ENCODE measurements around the gene SLC8A3.
"Not testable (repeated sequence)": the region's sequence is repeated elsewhere in the genome, so short reads cannot be mapped to it uniquely, and the experiment has no call there.

Gene SLC8A3, protein sequence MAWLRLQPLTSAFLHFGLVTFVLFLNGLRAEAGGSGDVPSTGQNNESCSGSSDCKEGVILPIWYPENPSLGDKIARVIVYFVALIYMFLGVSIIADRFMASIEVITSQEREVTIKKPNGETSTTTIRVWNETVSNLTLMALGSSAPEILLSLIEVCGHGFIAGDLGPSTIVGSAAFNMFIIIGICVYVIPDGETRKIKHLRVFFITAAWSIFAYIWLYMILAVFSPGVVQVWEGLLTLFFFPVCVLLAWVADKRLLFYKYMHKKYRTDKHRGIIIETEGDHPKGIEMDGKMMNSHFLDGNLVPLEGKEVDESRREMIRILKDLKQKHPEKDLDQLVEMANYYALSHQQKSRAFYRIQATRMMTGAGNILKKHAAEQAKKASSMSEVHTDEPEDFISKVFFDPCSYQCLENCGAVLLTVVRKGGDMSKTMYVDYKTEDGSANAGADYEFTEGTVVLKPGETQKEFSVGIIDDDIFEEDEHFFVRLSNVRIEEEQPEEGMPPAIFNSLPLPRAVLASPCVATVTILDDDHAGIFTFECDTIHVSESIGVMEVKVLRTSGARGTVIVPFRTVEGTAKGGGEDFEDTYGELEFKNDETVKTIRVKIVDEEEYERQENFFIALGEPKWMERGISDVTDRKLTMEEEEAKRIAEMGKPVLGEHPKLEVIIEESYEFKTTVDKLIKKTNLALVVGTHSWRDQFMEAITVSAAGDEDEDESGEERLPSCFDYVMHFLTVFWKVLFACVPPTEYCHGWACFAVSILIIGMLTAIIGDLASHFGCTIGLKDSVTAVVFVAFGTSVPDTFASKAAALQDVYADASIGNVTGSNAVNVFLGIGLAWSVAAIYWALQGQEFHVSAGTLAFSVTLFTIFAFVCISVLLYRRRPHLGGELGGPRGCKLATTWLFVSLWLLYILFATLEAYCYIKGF

GRCh38 chr14:70188659-70189455 lies at the start of gene SLC8A3:
Gene SLC8A3 (minus strand): TSS chr14:70188951. CDS start chr14:70168422, 20,529 bp downstream.
- peak; percentile 73 for ATAC-seq (ENCODE audit: low read depth)

DNA sequence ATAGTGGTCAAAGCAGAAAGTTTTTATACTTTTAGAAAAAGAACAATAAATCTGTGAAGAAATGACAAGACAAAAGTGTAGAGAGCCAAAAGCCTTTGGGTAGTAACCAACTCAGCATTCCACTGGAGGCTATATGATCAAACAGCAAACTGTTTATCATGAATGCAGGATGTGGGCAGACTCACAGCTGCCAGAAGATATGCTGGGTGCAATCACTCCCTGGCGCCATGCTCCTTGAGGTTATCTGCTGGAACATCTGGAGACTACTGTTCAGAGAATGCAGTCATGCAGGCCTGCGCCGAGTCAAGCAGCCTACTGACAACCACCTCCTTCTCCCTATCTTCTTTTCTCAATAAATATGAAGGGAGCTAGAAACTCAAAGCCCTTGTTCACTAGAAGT lies 49.0 kb upstream of the SLC8A3 start:
- H3K4me3 ChIP-seq (ENCODE audit: severe bottlenecking) = no peak overlapping the region
- H3K9me3 ChIP-seq (ENCODE audit: severe bottlenecking) = no peaks in the 10 kb centered on the region
- no peak for DNase-seq (ENCODE audit: low spot score)
- no peak for ATAC-seq (ENCODE audit: low read depth)
- no peak overlapping the region for H3K27ac ChIP-seq (ENCODE audit: poor library complexity, severe bottlenecking)
- H3K4me1 ChIP-seq (ENCODE audit: insufficient read depth, poor library complexity, severe bottlenecking) = no peaks in the 10 kb centered on the region
- no peaks in the 10 kb centered on the region for H3K36me3 ChIP-seq (ENCODE audit: low read depth)
- peaks cover 56% of the 10 kb centered on the region for H3K27me3 ChIP-seq (ENCODE audit: insufficient read depth, poor library complexity, severe bottlenecking)
- no peak for TF ChIP-seq CTCF (IDR thresholded peaks at IDR 0.05; ENCODE audit: poor library complexity, severe bottlenecking)

More at GRCh38 chr14:70188659-70189455, at the start of gene SLC8A3:
- no peaks in the 10 kb centered on the region for H3K4me1 ChIP-seq (ENCODE audit: insufficient read depth, poor library complexity, severe bottlenecking)
- no peaks in the 10 kb centered on the region for H3K9me3 ChIP-seq (ENCODE audit: severe bottlenecking)
- DNase-seq (ENCODE audit: low spot score) = no peak
- no peaks in the 10 kb centered on the region for H3K36me3 ChIP-seq (ENCODE audit: low read depth)
- H3K4me3 ChIP-seq (ENCODE audit: severe bottlenecking) = peak within 1 kb of the TSS; percentile 33
- H3K27ac ChIP-seq (ENCODE audit: poor library complexity, severe bottlenecking) = no peak within 1 kb of the TSS
- TF ChIP-seq CTCF (IDR thresholded peaks at IDR 0.05; ENCODE audit: poor library complexity, severe bottlenecking) = no peak
- H3K27me3 ChIP-seq (ENCODE audit: insufficient read depth, poor library complexity, severe bottlenecking) = peaks cover 85% of the 10 kb centered on the region

- Histone ChIP-seq H3K4me3 (ENCODE audit: severe bottlenecking) (no peak overlapping the region), H3K27ac (ENCODE audit: poor library complexity, severe bottlenecking) (no peak overlapping the region), H3K9me3 (ENCODE audit: severe bottlenecking) (no peaks in the 10 kb centered on the region), H3K4me1 (ENCODE audit: insufficient read depth, poor library complexity, severe bottlenecking) (no peaks in the 10 kb centered on the region), H3K27me3 (ENCODE audit: insufficient read depth, poor library complexity, severe bottlenecking) (peaks cover 48% of the 10 kb centered on the region), H3K36me3 (ENCODE audit: low read depth) (no peaks in the 10 kb centered on the region)
- ATAC-seq (ENCODE audit: low read depth) = no peak; the same call in 2 of the 3 replicates
- DNase-seq (ENCODE audit: low spot score) = no peak
- no peak for TF ChIP-seq CTCF (IDR thresholded peaks at IDR 0.05; ENCODE audit: poor library complexity, severe bottlenecking)
Measured at GRCh38 chr14:70234066-70234950, 45.6 kb upstream of the SLC8A3 start.

DNA sequence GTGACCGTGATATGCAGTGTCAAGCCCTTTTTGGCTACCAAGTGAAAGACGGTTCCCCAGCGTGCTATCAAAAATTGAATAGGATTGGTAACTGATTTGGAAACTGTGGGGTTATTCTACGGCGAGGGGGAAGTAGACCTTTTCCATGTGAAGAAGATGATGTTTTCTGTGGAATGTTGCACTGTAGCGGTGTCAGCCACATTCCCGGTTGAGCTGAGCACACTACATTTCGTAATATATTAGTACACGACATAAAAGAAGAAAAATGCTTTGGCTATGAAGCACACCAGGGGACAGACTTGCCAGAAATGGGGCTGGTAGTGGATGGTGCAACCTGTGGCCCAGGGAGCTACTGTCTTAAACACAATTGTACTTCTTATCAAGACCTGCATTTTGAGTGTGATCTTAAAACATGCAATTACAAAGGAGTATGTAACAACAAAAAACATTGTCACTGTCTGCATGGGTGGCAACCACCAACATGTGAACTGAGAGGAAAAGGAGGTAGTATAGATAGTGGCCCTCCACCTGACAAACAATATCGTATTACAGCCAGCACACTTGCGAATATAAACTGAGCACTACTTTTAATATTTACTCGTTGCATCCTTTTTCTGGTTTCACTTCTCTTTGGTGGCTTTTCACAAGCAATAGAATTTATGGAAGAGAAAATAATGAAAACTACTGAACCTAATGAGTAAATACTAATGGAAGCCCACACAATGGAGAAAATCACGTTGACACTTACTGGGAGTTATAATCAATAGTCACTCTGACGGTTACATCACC lies 43.2 kb upstream of the SLC8A3 start:
- not testable (repeated sequence) for H3K9me3 ChIP-seq (ENCODE audit: severe bottlenecking); H3K4me1 ChIP-seq (ENCODE audit: insufficient read depth, poor library complexity, severe bottlenecking); H3K36me3 ChIP-seq (ENCODE audit: low read depth); H3K27ac ChIP-seq (ENCODE audit: poor library complexity, severe bottlenecking); DNase-seq (ENCODE audit: low spot score); H3K4me3 ChIP-seq (ENCODE audit: severe bottlenecking); ATAC-seq (ENCODE audit: low read depth)
- H3K27me3 ChIP-seq (ENCODE audit: insufficient read depth, poor library complexity, severe bottlenecking) = peaks cover 47% of the 10 kb centered on the region

DNA sequence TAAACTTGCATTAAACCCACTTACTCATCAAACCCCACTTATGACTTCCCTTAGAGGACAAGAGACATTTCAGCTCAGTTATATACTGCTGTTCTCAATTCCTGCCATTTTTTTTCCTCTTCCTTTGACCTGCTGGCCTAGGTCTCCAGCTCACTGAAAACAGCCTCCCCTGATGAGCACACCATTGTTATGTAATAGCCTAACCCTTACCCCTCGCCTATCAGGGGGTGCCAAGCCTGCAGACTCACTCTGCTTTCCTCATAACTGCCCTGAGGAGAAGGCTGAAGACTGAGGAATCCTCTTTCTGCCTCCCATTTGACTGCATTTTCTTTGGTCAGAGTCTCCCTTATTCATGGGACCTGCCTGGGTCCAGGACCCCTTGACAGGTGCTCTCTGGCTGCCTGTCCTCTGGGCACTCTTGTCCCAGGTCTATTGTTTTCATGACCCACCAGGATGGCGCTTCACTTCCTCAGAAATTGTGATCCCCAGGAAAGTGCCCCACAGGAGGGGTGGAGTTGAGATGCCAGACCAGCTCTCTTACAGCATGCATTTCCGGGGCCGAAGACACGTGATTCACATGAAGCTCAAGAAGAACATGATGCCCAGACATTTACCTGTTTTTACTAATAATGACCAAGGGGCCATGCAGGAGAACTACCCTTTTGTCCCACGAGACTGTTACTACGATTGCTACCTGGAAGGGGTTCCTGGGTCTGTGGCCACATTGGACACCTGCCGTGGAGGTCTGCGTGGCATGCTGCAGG lies 41.3 kb upstream of the SLC8A3 start:
- not testable (repeated sequence) for H3K9me3 ChIP-seq (ENCODE audit: severe bottlenecking); H3K27ac ChIP-seq (ENCODE audit: poor library complexity, severe bottlenecking); H3K4me3 ChIP-seq (ENCODE audit: severe bottlenecking); H3K36me3 ChIP-seq (ENCODE audit: low read depth); ATAC-seq (ENCODE audit: low read depth); DNase-seq (ENCODE audit: low spot score); H3K4me1 ChIP-seq (ENCODE audit: insufficient read depth, poor library complexity, severe bottlenecking)
- peaks cover 51% of the 10 kb centered on the region for H3K27me3 ChIP-seq (ENCODE audit: insufficient read depth, poor library complexity, severe bottlenecking)

All from RWPE2 (cell line).